Right lobe of liver (tissue), 4 donors: ENCODE measurements around the gene CCDC198.

Source experiments
- CTCF ChIP-seq, 4 donors: fragments of 200-600 bp in 3 of 4; fragments of 450-650 bp in 1 of 4; IDR thresholded peaks; one replicate each; pipeline versions ENCODE4 v1.5.1 to v1.8.0; 2016 to 2022; ENCODE audit warnings: antibody characterized with exemption in 4 of 4, mild to moderate bottlenecking in 2 of 4
- POLR2A ChIP-seq: fragments of 450-650 bp; IDR thresholded peaks from one replicate; pipeline ENCODE4 v1.6.1; 2017; ENCODE audit warnings: antibody characterized with exemption, mild to moderate bottlenecking
- donor health status: DM: no; HTN: no; CAD: no.
- donor health status: DM: no; HTN: no; CAD: no.
- donor health status: DM: no; HTN: yes; CAD: no.

GRCh38 chr14:57493467-57494181 lies at the start of gene CCDC198:
- TF ChIP-seq POLR2A (peak; percentile 67), CTCF (IDR thresholded peaks at IDR 0.05) (no peak)
